Naive B cell (primary cell): ENCODE measurements around the gene LANCL2. TPM values are rescaled to one million over a fixed set of nuclear protein-coding genes. Genes with fewer than 3 reads are reported as not detected.
A peak's percentile ranks its signal among the peaks of the same experiment; 100 is the strongest.
"Not testable (repeated sequence)": the region's sequence is repeated elsewhere in the genome, so short reads cannot be mapped to it uniquely, and the experiment has no call there.

Source experiments
- ATAC-seq, 2 donors: fragments of 150-1000 bp; cut with Tn5 transposase; 2 replicates each; pipeline ENCODE4 v1.10.0; 2021; ENCODE audit warnings: low read depth in 2 of 2, mild to moderate bottlenecking in 2 of 2, moderate library complexity in 2 of 2
- DNase-seq: peaks from one replicate; pipeline ENCODE4 v3.0.0; 2022
- H3K27ac Mint-ChIP-seq, 6 donors: one replicate each; pipeline ENCODE4 v1.8.0; 2020 to 2022; ENCODE audit warnings: mild to moderate bottlenecking in 6 of 6, mixed read lengths in 6 of 6, moderate library complexity in 5 of 6, inconsistent platforms in 2 of 6
- H3K27me3 Mint-ChIP-seq, 3 donors: one replicate each; pipeline ENCODE4 v1.8.0; 2021 to 2022; ENCODE audit warnings: mixed read lengths in 3 of 3, mild to moderate bottlenecking in 1 of 3
- H3K36me3 Mint-ChIP-seq, 2 donors: one replicate each; pipeline ENCODE4 v1.8.0; 2020 to 2022; ENCODE audit warnings: mixed read lengths in 2 of 2, inconsistent platforms in 1 of 2, mild to moderate bottlenecking in 1 of 2
- H3K4me1 Mint-ChIP-seq, 3 donors: one replicate each; pipeline ENCODE4 v1.8.0; 2020 to 2022; ENCODE audit warnings: mixed read lengths in 3 of 3, inconsistent platforms in 1 of 3, mild to moderate bottlenecking in 1 of 3, moderate library complexity in 1 of 3
- H3K4me3 Mint-ChIP-seq, 8 donors: one replicate each; pipeline ENCODE4 v1.8.0; 2020 to 2022; ENCODE audit warnings: mild to moderate bottlenecking in 8 of 8, mixed read lengths in 8 of 8, moderate library complexity in 8 of 8, inconsistent platforms in 2 of 8
- H3K9me3 Mint-ChIP-seq, 7 donors: one replicate each; pipeline ENCODE4 v1.8.0; 2020 to 2022; ENCODE audit warnings: mixed read lengths in 7 of 7, mild to moderate bottlenecking in 5 of 7, inconsistent platforms in 2 of 7, moderate library complexity in 1 of 7
- polyA plus RNA-seq, 6 donors: library from polyadenylated mRNA; unstranded; fragments of 300-500 nt; fragmentation: Illumina TruSeq; gene quantifications; one replicate each; pipeline ENCODE4 v1.2.3, GENCODE V29; 2021; ENCODE audit warnings: low read depth in 6 of 6

Gene LANCL2
- polyA plus RNA-seq, 6 donors from 2014 or later, result 6.5 to 8.8 (median 6.9) TPM

DNA sequence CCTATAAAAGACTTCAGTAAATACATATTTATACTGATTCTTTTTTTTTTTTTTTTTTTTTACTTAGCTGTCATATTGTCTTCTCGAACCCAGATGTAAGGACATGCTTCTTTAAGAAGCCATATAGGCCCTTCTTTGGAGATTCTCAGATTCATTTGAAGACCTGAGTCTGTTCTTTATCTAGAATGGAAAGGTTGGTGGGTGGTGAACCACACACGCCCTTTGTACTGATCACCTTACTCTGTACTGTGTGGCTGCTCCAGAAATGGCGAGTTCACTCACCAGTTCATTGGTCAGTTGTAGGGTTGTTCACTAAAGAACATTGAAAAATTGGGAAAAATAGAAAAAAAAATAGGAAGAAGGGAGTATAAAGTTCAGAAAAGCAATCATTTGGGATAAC is 32.5 kb downstream of the LANCL2 start:
- Mint-ChIP-seq H3K27ac (peak overlapping the region in 1 of 6 donors; percentile 92), H3K4me1 (no peaks in the 10 kb centered on the region), H3K9me3 (no peaks in the 10 kb centered on the region), H3K4me3 (no peak overlapping the region), H3K36me3 (peaks cover 0 to 8% of the 10 kb centered on the region in 2 donors), H3K27me3 (no peaks in the 10 kb centered on the region)
- ATAC-seq (no peak), DNase-seq (no peak)

DNA sequence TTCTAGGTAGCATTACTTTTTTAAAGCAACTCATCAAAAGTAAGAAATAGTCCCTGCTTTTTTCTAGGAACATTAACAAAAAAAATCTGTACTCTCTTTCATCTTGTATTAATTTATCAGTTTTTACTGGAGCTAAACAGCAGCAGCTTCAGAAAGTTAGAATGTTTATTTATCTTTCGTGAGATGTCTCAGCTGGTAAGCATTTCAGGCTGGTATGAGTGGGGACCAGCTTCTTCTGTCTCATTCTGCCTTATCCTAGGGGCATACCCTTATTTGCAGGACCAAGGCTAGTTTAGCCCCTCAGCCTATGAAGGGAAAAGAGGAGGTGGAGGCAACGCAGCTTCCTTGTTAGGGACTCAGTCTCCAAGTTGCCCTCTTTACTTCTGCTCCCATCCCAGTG is 35.1 kb downstream of the LANCL2 start:
- DNase-seq (no peak), ATAC-seq (no peak)
- H3K9me3 Mint-ChIP-seq, result peaks cover 0 to 2% (median 0%) of the 10 kb centered on the region in 7 donors
- no peak overlapping the region for H3K27ac Mint-ChIP-seq
- H3K36me3 Mint-ChIP-seq, result peaks cover 8% of the 10 kb centered on the region in 2 donors
- H3K4me3 Mint-ChIP-seq, result peak overlapping the region in 1 of 8 donors; percentile 42
- no peaks in the 10 kb centered on the region for H3K4me1 Mint-ChIP-seq
- H3K27me3 Mint-ChIP-seq, result no peaks in the 10 kb centered on the region

DNA sequence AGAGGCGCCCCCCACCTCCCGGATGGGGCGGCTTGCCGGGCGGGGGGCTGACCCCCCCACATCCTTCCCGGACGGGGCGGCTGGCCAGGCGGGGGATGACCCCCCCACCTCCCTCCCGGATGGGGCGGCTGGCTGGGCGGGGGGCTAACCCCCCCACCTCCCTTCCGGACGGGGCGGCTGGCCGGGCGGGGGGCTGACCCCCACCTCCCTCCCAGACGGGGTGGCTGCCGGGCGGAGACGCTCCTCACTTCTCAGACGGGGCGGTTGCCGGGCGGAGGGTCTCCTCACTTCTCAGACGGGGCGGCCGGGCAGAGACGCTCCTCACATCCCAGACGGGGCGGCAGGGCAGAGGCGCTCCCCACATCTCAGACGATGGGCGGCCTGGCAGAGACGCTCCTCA is 37.4 kb downstream of the LANCL2 start:
- not testable (repeated sequence) for H3K9me3 Mint-ChIP-seq, H3K4me1 Mint-ChIP-seq, H3K27me3 Mint-ChIP-seq, ATAC-seq, H3K27ac Mint-ChIP-seq, H3K4me3 Mint-ChIP-seq, H3K36me3 Mint-ChIP-seq, DNase-seq

DNA sequence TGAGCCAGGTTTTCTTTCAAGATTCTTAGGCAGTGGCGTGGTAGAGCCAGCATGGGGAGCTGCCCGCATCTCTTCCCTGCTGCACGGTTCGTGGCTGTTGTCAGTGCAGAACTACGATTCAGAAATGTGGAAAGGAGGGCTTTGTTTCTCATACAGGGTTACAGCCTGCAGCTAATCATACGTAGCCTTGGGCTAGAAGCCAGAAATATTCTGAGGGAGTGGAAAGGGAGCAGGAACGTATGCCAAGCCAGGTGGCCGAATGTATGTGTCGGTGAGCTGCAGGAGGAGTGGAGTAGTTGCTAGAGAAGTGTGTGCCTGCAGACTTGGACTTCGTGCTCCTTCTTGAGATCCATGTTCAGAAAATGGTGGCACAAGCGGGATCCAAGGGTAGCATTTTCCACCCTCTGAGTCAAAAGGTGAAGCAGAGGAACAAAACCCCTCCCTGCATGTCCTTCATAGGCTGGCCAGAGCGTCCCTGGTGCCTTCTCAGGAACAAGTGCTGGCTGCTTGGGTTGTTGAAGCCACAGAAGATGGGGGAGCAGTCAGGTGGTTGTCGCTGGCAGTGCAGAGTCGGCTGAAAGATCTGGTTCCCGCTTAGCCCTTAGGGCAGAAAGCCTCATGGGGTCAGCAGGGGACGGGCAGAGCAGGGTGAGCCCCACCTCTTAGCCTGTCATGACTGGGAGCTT is 40.9 kb downstream of the LANCL2 start:
- ATAC-seq, result no peak
- Mint-ChIP-seq H3K36me3 (peaks cover 2 to 8% of the 10 kb centered on the region in 2 donors), H3K9me3 (peaks cover 0 to 2% (median 0%) of the 10 kb centered on the region in 7 donors), H3K4me3 (peak overlapping the region in 1 of 8 donors; percentile 66), H3K27me3 (no peaks in the 10 kb centered on the region), H3K4me1 (peaks cover 0 to 3% (median 0%) of the 10 kb centered on the region in 3 donors), H3K27ac (peak overlapping the region in 2 of 6 donors; percentile 72 to 75)
- no peak for DNase-seq

DNA sequence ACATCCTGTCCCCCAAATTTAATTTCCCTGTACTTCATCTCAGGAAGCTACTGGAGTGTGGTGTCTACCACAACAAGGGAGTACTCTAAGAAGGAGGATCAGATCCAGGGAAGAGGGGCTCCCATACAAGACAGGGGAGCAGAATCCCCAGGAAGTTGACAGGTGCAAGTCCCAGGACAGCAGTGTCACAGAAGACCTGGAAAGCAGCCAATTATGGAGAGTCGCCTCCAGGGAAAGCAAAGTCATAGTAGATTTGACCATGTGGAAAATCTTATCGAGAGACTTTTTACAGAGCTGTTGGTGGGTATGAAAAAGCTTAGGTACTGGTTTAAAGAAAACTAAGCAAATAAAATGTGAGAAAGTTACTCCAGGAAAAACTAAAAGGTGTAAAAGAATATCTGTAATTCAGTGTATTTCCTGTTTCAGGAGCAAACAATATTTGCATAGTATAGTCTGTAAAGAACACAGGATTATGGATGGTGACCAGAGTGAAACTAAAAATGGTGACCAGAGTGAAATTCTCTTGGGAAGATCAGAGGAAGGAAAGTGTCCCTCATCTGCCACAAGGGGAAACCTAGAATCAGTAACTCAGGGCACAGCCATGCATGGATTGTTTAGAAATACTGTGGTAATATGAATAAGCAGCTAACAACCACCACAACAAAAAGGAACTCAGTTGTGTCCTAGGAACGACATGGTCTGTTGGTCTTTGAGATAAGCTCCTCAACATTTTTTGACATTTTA is 44.5 kb downstream of the LANCL2 start:
- Mint-ChIP-seq H3K36me3 (no peaks in the 10 kb centered on the region), H3K4me3 (no peak overlapping the region), H3K4me1 (peaks cover 0 to 3% (median 0%) of the 10 kb centered on the region in 3 donors), H3K9me3 (no peaks in the 10 kb centered on the region), H3K27me3 (no peaks in the 10 kb centered on the region), H3K27ac (peak overlapping the region in 2 of 6 donors; percentile 38 to 52)
- ATAC-seq (no peak), DNase-seq (no peak)

DNA sequence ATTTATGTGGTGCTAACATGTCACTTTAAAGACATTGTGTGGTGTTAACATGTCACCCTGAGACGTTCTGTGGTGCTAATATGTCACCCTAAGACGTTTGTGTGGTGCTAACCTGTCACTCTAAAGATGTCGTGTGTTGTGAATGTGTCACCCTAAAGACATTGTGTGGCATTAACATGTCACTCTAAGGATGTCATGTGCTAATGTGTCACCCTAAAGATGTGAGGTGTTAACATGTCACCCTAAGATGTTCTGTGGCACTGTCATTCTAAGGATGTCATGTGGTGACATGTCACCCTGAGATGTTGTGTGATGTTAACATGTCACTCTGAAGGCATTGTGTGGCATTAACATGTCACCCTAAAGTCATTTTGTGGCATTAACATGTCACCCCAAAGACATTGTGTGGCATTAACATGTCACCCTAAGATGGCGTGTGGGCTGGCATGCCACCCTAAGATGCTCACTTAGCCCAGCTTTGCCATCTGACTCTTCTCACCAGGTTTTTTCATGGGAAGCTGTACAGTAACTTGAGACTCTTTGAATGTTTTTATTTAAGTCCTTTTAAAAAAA is 45.6 kb downstream of the LANCL2 start:
- ATAC-seq (no peak), DNase-seq (no peak)
- H3K36me3 Mint-ChIP-seq, result no peaks in the 10 kb centered on the region
- no peak overlapping the region for H3K27ac Mint-ChIP-seq
- peaks cover 0 to 3% (median 3%) of the 10 kb centered on the region in 3 donors for H3K4me1 Mint-ChIP-seq
- no peaks in the 10 kb centered on the region for H3K9me3 Mint-ChIP-seq
- H3K27me3 Mint-ChIP-seq, result no peaks in the 10 kb centered on the region
- H3K4me3 Mint-ChIP-seq, result no peak overlapping the region

DNA sequence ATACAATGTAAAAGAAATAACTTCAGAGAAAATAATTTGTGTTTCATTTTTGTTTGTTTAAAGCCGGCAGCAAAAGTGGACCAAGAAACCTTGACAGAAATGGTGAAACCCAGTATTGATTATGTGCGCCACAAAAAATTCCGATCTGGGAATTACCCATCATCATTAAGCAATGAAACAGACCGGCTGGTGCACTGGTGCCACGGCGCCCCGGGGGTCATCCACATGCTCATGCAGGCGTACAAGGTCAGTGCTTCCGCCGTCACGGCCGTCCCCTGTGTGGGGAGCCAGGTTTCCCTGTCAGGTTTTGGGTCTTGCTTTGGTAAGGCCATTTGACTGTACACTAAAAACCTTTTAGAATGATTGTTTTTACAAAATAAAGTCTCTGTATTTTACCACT is 46.7 kb downstream of the LANCL2 start:
- no peak for DNase-seq
- H3K36me3 Mint-ChIP-seq, result no peaks in the 10 kb centered on the region
- H3K27me3 Mint-ChIP-seq, result no peaks in the 10 kb centered on the region
- H3K4me1 Mint-ChIP-seq, result peaks cover 0 to 3% (median 0%) of the 10 kb centered on the region in 3 donors
- H3K27ac Mint-ChIP-seq, result no peak overlapping the region
- no peaks in the 10 kb centered on the region for H3K9me3 Mint-ChIP-seq
- no peak for ATAC-seq
- no peak overlapping the region for H3K4me3 Mint-ChIP-seq

DNA sequence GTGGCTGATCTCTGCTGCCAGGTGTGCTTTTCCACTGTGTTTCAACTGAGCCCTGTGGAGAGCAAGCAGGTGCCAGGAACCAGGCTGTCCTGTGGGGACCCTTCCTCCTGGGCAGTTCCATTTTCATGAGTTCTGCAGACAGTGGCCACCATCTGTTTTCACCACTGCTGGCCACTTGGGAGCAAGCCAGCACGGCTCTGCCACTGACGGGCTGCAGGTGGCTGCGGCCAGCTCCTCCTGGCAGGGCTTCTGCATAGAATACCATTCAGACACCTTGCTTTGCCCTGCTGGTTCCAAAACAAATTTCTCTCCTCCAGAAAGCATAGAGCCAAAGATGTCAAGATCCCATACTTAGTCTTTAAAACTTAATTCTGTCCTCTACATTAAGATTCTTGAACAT is 48.3 kb downstream of the LANCL2 start:
- no peak overlapping the region for H3K4me3 Mint-ChIP-seq
- ATAC-seq, result no peak
- no peaks in the 10 kb centered on the region for H3K9me3 Mint-ChIP-seq
- H3K27me3 Mint-ChIP-seq, result no peaks in the 10 kb centered on the region
- DNase-seq, result no peak
- H3K4me1 Mint-ChIP-seq, result peaks cover 0 to 3% (median 0%) of the 10 kb centered on the region in 3 donors
- H3K27ac Mint-ChIP-seq, result peak overlapping the region in 1 of 6 donors; percentile 47
- no peaks in the 10 kb centered on the region for H3K36me3 Mint-ChIP-seq

DNA sequence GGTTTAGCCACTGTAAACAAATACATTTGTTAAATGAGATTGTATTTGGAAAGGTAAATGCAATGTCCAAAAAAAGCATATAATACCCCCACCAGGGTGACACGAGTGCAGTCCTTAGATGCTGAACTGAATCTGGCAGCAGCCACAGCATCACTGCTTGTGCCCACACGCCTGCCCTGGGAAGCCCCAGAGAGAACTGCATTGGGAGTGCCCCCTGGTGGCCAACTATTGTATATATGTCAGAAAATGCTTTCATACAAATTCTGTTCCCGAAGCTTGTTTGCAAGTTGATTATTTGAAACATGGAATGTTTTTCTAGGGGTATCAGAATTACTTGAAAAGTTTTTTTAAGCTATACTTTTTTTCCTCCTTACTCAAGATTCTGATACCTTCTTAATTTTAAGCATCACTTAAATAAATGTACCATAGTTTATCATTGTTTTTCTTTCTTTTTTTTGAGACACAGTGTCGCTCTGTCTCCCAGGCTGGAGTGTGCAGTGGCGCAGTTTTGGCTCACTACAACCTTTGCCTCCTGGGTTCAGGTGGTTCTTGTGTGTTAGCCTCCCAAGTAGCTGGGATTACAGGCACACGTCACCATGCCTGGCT is 50.1 kb downstream of the LANCL2 start:
- Mint-ChIP-seq H3K4me1 (peaks cover 0 to 3% (median 0%) of the 10 kb centered on the region in 3 donors), H3K9me3 (no peaks in the 10 kb centered on the region), H3K27ac (no peak overlapping the region), H3K4me3 (no peak overlapping the region), H3K36me3 (no peaks in the 10 kb centered on the region), H3K27me3 (no peaks in the 10 kb centered on the region)
- ATAC-seq (peak; percentile 96), DNase-seq (peak; percentile 69)

DNA sequence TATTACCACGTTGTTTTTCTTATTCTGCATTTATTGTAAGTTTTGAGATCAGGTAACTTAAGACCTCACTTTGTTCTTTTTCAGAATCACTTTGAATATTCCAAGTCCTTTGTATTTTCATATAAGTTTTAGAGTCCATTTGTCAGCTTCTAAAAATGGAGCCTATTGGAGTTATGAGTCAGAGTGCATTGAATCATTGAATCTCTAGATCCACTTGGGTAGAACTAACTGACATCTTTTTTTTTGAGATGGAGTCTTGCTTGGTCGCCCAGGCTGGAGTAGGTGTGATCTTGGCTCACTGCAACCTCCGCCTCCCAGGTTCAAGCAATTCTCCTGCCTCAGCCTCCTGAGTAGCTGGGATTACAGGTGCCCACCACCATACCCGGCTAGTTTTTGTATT is 52.3 kb downstream of the LANCL2 start:
- not testable (repeated sequence) for H3K27me3 Mint-ChIP-seq, H3K36me3 Mint-ChIP-seq, H3K27ac Mint-ChIP-seq, ATAC-seq, H3K4me1 Mint-ChIP-seq, H3K4me3 Mint-ChIP-seq, H3K9me3 Mint-ChIP-seq, DNase-seq

DNA sequence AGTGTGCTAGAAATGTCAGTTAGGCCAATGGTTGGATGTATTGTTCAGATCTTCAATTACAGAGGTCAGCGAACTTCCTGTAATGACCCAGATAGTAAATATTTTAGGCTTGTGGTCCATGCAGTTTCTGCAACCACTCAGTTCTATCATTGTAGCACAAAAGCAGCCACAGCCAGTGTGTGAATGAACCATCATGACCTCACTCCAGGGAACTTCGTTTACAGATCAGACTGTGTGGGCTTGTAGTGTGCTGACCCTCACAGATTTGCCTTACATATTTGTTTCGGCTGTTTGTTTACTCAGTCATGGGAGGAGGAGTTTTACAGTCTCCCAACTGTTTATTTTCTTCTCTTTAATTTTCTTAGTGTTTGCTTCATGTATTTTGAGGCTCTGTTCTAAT is 55.4 kb downstream of the LANCL2 start:
- Mint-ChIP-seq H3K4me3 (no peak overlapping the region), H3K36me3 (peaks cover 6% of the 10 kb centered on the region in 2 donors), H3K4me1 (no peaks in the 10 kb centered on the region), H3K27ac (no peak overlapping the region), H3K27me3 (no peaks in the 10 kb centered on the region), H3K9me3 (no peaks in the 10 kb centered on the region)
- no peak for DNase-seq
- ATAC-seq, result no peak

DNA sequence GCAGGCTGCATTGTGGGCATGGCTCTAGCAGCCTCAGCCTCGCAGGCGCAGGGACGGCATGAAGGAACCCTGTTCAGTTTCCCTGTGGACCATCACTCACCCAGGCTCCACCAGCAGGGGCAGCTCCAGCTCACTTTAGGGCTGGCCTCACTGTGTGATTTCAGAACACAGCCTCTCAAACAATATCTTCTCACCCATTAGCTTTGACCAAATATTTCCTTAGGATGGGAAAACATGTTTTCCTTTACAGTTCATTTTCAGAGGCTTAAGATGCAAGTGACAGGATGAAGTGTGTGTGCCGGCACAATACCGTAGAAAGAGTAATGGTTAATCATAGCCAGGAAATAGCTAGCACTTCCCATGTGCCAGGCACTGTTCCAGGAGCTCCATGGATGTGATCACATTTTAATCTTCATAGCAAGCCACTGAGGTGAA is 58.2 kb downstream of the LANCL2 start:
- Mint-ChIP-seq H3K36me3 (peaks cover 20 to 26% of the 10 kb centered on the region in 2 donors), H3K4me3 (no peak overlapping the region), H3K27me3 (no peaks in the 10 kb centered on the region), H3K9me3 (no peaks in the 10 kb centered on the region), H3K27ac (no peak overlapping the region), H3K4me1 (no peaks in the 10 kb centered on the region)
- ATAC-seq (no peak), DNase-seq (no peak)

DNA sequence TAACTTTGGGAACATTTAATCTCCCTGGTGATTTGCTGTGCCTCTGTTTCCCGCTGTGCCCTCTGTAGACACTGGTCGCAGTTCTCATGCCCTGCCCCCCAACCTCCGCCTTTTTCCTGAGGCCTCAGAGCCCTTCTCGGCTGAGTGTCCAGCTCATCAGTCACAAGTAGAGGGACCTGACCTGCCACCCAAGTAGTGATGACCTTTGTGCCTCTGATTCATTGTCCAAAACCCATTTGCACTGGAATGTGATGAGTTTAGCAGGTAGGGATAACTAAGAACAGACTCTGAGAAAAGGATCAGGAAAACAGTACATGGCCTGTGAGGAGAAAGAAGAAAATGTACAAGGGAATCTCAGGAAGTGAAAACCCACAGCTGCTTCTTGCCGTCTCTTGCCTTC is 58.8 kb downstream of the LANCL2 start:
- DNase-seq, result no peak
- Mint-ChIP-seq H3K27ac (peak overlapping the region in 2 of 6 donors; percentile 57 to 86), H3K36me3 (peaks cover 20 to 26% of the 10 kb centered on the region in 2 donors), H3K4me3 (peak overlapping the region in 1 of 8 donors; percentile 34), H3K27me3 (no peaks in the 10 kb centered on the region), H3K4me1 (no peaks in the 10 kb centered on the region), H3K9me3 (no peaks in the 10 kb centered on the region)
- ATAC-seq, result no peak
